G401.6 (cell line): ENCODE data around the gene UHMK1.
A peak's percentile ranks its signal among the peaks of the same experiment; 100 is the strongest.

Source experiments
- FAIRE-seq: peaks from 2 replicates; lab custom pipeline; 2012; peaks lifted over from hg19 to GRCh38; lab: Jason Lieb, UNC

The UHMK1 gene

GRCh38 chr1:162530307-162530987, 32.8 kb downstream of the UHMK1 start:
- no peak for FAIRE-seq

- no peak for FAIRE-seq
Measured at GRCh38 chr1:162530988-162531319, 33.3 kb downstream of the UHMK1 start.

GRCh38 chr1:162535501-162535900, 37.9 kb downstream of the UHMK1 start:
- no peak for FAIRE-seq

- no peak for FAIRE-seq
Measured at GRCh38 chr1:162536511-162536910, 38.9 kb downstream of the UHMK1 start.

GRCh38 chr1:162537216-162537615, 39.6 kb downstream of the UHMK1 start:
- no peak for FAIRE-seq

- peak; percentile 6 for FAIRE-seq
Measured at GRCh38 chr1:162538815-162539431, 41.3 kb downstream of the UHMK1 start.

- no peak for FAIRE-seq
Measured at GRCh38 chr1:162541619-162542141, 44.1 kb downstream of the UHMK1 start.

- no peak for FAIRE-seq
Measured at GRCh38 chr1:162543228-162543627, 45.6 kb downstream of the UHMK1 start.

- FAIRE-seq, result no peak
Measured at GRCh38 chr1:162548170-162548569, 50.6 kb downstream of the UHMK1 start.

GRCh38 chr1:162549001-162549400, 51.4 kb downstream of the UHMK1 start:
- no peak for FAIRE-seq

GRCh38 chr1:162550925-162551324, 53.3 kb downstream of the UHMK1 start:
- no peak for FAIRE-seq

- FAIRE-seq, result no peak
Measured at GRCh38 chr1:162551969-162552683, 54.5 kb downstream of the UHMK1 start.

GRCh38 chr1:162552684-162553252, 55.1 kb downstream of the UHMK1 start:
- no peak for FAIRE-seq

GRCh38 chr1:162554258-162554657, 56.6 kb downstream of the UHMK1 start:
- FAIRE-seq, result no peak

- no peak for FAIRE-seq
Measured at GRCh38 chr1:162557536-162557935, 59.9 kb downstream of the UHMK1 start.

GRCh38 chr1:162560303-162561036, 62.9 kb downstream of the UHMK1 start:
- FAIRE-seq, result no peak

- peak; percentile 67 for FAIRE-seq
Measured at GRCh38 chr1:162561037-162561615, 63.5 kb downstream of the UHMK1 start.

GRCh38 chr1:162561616-162562469, 64.2 kb downstream of the UHMK1 start, which contains the start of gene UAP1:
TSS of gene UAP1 (plus strand) at chr1:162561722. CDS start at chr1:162566069, 4,347 bp downstream.
- FAIRE-seq, result no peak

GRCh38 chr1:162562470-162562828, 64.8 kb downstream of the UHMK1 start:
- FAIRE-seq, result no peak

GRCh38 chr1:162564762-162565218, 67.2 kb downstream of the UHMK1 start:
- no peak for FAIRE-seq

- no peak for FAIRE-seq
Measured at GRCh38 chr1:162565460-162565859, 67.8 kb downstream of the UHMK1 start.
